Breast epithelium (tissue), 3 donors: ENCODE data around the gene HERC3.

ENCODE experiments used
- CTCF ChIP-seq, 3 donors: fragments of 450-650 bp; IDR thresholded peaks; one replicate each; pipeline ENCODE4 v1.5.1; 2016 to 2017; ENCODE audit warnings: antibody characterized with exemption in 3 of 3, mild to moderate bottlenecking in 3 of 3, moderate library complexity in 3 of 3
- POLR2A ChIP-seq: fragments of 450-650 bp; IDR thresholded peaks from one replicate; pipeline ENCODE4 v1.6.1; 2016; ENCODE audit warnings: antibody characterized with exemption, mild to moderate bottlenecking, moderate library complexity
- POLR2AphosphoS5 ChIP-seq, 3 donors: sonication (generic); formaldehyde crosslinking; IDR thresholded peaks; one replicate each; pipeline ENCODE4 v1.6.1; 2017; ENCODE audit warnings: antibody characterized with exemption in 3 of 3

DNA sequence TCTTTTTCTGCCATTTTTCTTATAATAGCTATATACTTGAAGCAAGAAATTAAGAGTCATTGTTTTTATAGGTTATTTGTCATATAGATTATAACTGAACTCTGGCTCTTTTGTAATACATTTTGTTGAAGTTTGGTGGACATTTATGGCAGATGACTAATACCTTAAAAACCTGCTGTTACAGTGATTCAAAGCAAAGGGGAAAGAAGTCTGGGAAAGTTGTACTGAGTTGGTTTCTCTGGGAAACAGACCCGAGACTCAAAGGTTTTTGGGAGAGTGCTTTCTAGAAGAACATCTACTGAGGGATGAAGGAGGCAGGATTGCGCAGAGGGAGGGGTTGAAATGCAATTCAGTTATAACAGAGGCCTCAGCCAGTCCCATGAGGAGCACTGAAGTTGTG is 69.5 kb downstream of the HERC3 start:
- no peak for TF ChIP-seq CTCF (IDR thresholded peaks at IDR 0.05)
- TF ChIP-seq POLR2A = no peak
- no peak for TF ChIP-seq POLR2AphosphoS5 (IDR thresholded peaks at IDR 0.05)
